NCI-H2196 treated with DMSO at 0.1 percent for 48 hours (cell line): ENCODE results near the gene MYO18B.

Experiments
- DNase-seq: peaks from one replicate; lab custom pipeline; 2025; ENCODE audit not compliant: unreplicated experiment; lab: John Stamatoyannopoulos, UW

MYO18B gene

DNA sequence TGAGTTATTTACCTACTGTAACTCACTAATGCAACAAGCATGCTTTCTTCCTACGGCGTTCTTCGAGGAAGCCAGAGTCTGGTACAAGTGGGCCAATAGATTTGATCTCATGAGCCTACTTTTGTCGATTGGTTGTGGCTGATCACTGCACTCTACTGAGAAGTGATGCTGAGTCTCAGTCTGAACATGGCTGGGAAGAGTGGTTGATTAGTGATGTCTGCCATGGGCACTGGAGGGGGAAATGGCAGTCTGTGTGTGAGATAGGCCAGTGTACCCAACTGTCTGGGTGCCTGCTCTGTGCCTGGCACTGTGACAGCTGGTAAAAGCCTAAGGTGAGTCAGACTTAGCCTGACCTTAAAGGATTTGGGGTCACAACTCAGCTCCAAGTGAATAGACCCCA lies 28.3 kb downstream of the MYO18B start:
- DNase-seq = no peak

- no peak for DNase-seq
Observed at GRCh38 chr22:25772288-25772687, 30.3 kb downstream of the MYO18B start.

DNA sequence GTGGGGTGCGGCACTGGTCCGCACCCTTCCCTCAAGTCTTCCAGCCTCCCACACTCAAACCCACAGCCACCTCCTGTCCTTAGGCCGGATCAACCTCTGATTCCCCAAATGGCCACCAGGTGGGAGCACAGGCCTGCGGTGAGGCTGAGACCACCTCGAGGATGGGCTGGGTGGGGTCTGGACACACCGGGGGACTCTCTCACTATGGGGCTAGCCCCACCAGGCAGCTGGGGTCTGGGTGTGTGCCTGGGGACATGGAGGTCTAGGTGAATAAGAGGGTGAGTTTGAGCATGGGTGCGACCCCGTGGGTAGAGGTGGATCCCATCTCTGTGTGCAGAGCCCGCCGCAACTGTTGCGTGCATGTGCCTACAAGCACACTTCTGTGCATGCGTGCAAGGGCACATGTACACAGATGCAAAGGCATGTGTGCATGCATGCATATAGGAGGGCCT lies 32.6 kb downstream of the MYO18B start:
- no peak for DNase-seq

DNA sequence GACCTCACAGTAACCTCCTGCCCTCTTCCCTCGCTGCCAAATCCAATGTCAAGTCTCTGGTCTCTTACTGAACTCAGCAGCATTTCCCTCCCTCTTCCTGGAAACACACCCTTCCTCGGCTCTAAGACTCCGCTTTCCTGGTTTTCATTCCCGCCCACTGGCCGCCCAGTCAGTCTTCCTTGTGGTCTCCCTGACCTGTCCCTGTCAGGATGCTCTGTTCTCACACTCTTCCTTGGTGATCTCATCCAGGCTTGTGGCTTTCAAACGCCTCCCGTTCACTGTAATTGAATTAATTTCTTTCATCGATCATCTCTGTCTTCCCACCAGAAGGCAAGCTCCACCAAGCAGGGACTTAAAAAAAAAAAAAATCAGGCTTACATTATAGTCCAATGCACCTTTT lies 33.5 kb downstream of the MYO18B start:
- DNase-seq = no peak

DNA sequence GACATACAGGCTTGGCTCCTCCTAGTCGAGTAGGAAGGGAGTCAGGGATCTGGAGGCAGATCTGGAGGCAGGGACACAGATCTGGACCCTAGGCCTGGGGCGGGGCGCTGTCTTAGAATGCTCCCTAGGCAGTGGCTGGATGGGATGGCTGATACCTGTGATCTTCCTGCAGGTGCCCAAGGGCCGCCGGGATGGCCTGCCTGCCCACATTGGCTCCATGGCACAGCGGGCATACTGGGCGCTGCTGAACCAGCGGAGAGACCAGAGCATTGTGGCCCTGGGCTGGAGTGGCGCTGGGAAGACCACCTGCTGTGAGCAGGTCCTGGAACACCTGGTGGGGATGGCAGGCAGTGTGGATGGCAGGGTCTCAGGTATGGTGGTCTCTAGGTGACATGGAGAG lies 35.4 kb downstream of the MYO18B start:
- DNase-seq = no peak

- DNase-seq = peak; percentile 22
Observed at GRCh38 chr22:25777870-25778269, 35.9 kb downstream of the MYO18B start.

- no peak for DNase-seq
Observed at GRCh38 chr22:25779426-25779825, 37.4 kb downstream of the MYO18B start.

- DNase-seq = no peak
Observed at GRCh38 chr22:25779890-25780289, 37.9 kb downstream of the MYO18B start.

GRCh38 chr22:25780673-25781072 lies 38.7 kb downstream of the MYO18B start:
- DNase-seq = no peak

DNA sequence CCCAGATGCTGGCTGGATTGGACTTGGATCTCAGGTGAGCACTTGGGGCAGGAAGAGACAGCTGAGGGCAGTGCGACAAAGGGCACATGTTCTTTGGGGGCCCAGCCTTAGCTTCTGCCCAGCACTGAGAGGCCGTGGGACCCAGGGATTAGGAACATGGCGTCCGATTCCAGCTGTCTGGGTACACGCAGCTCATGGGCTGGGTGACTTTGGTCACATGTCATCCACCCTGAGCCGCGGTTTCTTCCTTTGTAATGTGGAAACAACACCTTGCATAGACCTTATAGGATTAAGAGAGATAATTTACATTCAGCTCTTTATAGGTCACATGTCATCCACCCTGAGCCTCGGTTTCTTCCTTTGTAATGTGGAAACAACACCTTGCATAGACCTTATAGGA lies 39.8 kb downstream of the MYO18B start:
- no peak for DNase-seq

GRCh38 chr22:25782831-25783230 lies 40.8 kb downstream of the MYO18B start:
- no peak for DNase-seq

- no peak for DNase-seq
Observed at GRCh38 chr22:25783856-25784255, 41.9 kb downstream of the MYO18B start.

- no peak for DNase-seq
Observed at GRCh38 chr22:25786165-25786564, 44.2 kb downstream of the MYO18B start.

GRCh38 chr22:25791556-25791955 lies 49.6 kb downstream of the MYO18B start:
- DNase-seq = no peak

GRCh38 chr22:25795478-25795877 lies 53.5 kb downstream of the MYO18B start:
- DNase-seq = no peak

DNA sequence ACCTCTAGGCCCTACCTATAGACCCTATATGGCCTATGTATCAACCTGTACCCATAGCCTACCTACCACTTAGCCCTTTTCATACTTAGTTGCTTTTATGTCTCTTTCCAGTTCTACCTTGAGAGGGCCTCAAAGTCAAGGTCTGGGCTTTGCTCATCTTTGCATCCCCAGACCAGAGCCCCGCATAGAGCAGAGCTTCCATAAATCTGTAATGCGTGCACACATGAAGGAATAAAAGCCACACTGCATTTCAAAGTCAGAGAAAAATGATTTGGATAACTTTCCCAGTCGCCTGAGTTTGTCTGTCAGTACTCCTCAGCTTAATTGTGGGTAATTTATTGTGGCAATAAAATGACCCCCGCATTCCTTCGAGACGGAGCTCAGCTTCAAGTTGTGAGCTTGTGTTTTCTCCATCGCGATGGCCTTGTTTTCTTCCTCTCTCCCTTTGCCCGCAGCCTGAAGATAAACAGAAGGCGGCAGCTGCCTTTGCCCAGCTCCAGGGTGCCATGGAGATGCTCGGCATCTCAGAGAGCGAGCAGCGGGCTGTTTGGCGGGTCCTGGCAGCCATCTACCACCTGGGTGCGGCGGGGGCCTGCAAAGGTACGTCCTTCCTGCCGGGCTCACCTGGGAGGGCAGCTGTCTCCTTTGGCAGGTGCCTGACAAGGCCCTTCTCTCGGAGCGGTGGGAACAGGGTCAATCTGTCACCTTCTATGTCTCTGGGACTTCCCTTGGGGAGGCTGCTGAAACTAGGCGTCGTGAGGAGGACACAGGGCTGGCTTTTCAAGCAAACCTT lies 55.7 kb downstream of the MYO18B start:
- DNase-seq = no peak

DNA sequence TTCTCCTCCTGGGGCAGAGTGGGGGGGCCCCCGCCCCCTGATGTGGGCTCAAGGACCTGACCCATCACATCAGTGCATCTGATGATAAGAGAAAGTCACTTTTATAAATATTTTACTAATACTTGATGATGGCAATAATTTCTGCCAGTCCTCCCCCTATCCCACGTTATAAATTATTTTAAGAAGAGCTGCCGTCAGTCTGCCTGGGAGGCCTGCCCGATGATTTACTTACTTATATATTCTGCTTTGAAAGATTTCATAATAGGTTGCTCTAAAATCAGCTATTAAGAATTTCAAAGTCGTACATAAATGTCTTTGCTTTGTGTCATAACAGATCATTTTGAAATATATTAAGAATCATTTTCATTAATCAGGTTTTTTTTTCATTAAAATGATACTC lies 58.8 kb downstream of the MYO18B start:
- DNase-seq = no peak

DNA sequence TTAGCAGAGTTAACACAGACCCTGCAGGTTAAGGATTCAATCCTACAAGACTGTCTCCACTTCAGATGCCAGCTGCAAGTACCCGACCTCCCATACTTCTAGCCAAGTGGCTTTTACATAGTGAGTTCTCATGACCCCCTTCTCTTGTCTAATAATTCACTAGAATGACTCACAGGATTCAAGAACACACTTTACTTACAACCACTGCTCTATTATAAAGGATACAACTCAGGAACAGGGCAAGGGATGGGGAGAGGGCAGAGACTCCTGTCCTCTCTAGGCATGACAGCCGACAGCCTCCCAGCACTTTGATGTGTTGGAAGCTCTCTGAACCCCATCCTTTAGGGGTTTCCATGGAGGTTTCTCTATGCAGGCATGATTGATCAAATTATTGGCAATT lies 60.0 kb downstream of the MYO18B start:
- no peak for DNase-seq

GRCh38 chr22:25804676-25805075 lies 62.7 kb downstream of the MYO18B start:
- no peak for DNase-seq

- no peak for DNase-seq
Observed at GRCh38 chr22:25806579-25806978, 64.6 kb downstream of the MYO18B start.

DNA sequence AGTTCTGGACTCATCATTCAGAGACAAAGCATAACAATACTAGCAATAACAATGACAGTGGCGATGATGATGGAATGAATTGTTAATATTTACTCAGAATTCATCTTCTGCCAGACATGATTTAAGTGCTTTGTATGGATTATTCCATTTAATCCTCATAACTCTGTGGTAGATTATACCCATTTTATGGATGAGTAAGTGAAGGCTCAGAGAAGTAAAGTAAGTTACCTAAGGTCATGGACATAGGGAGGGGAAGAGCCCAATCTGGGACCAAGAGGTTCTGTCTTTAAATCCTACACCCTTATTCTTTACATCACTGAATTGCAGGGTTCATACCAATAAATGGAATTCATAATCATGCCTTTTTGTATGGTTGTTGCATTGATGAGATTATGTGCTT lies 72.7 kb downstream of the MYO18B start:
- DNase-seq = no peak

GRCh38 chr22:25815561-25815960 lies 73.6 kb downstream of the MYO18B start:
- no peak for DNase-seq

DNA sequence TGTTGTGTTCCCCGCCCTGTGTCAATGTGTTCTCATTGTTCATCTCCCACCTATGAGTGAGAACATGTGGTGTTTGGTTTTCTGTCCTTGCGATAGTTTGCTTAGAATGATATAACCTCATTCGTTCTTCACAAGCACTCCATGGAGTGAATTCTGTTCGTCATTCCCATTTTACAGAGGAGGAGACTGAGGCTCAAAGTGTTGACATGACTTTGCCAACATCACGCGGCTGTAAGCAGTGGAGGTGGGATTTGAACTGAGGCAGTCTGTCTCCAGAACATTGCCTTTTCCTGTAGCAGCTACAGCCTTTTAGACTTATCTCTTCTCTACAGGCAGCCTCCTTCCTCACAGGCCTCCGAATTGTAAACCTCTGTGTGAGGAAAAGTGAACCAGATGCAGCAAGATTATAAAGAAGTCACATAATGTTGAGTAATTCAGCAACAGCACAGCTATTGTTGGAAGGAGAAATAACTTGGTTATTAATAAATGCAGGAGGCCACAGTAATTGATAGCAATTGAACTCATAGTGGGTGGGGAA lies 74.6 kb downstream of the MYO18B start:
- DNase-seq = no peak
